Testis (tissue), 2 donors: ENCODE measurements around the gene LRMDA.

ENCODE experiments used
- CTCF ChIP-seq, 3 experiments: fragments of 450-650 bp in 2 of 3; fragments of 200-600 bp in 1 of 3; sonication (generic) in 1 of 3; IDR thresholded peaks; one replicate each; pipeline ENCODE4 v1.5.1; 2016 to 2019; ENCODE audit warnings: antibody characterized with exemption in 3 of 3, mild to moderate bottlenecking in 2 of 3, moderate library complexity in 1 of 3
- POLR2A ChIP-seq: fragments of 450-650 bp; IDR thresholded peaks from one replicate; pipeline ENCODE4 v1.6.1; 2017; ENCODE audit warnings: antibody characterized with exemption, mild to moderate bottlenecking, moderate library complexity

- TF ChIP-seq POLR2A = no peak
- no peak for TF ChIP-seq CTCF (IDR thresholded peaks at IDR 0.05)
Observed at GRCh38 chr10:75761289-75761688, 329.9 kb downstream of the LRMDA start.
